ENCODE results near the gene GSTM4. TPM values are rescaled to one million over a fixed set of nuclear protein-coding genes. Genes with fewer than 3 reads are reported as not detected.

The GSTM4 gene
- total and polyA plus RNA-seq, 8 donors: 7.5 to 63.6 (median 24.2) TPM

- Histone ChIP-seq H3K4me1 (peaks cover 37 to 64% (median 58%) of the 10 kb centered on the region in 4 donors), H3K27ac (peak overlapping the region in 3 of 5 donors; percentile 53 to 68 (median 59)), H3K9me3 (no peaks in the 10 kb centered on the region), H3K36me3 (peaks cover 29 to 38% (median 31%) of the 10 kb centered on the region in 4 donors), H3K27me3 (no peaks in the 10 kb centered on the region), H3K4me3 (peak overlapping the region in 3 of 4 donors; percentile 5 to 22 (median 18))
- no peak for TF ChIP-seq CTCF (IDR thresholded peaks at IDR 0.05)
- no peak for TF ChIP-seq EP300 (IDR thresholded peaks at IDR 0.05)
- no peak for TF ChIP-seq POLR2AphosphoS5 (IDR thresholded peaks at IDR 0.05)
- no peak for TF ChIP-seq POLR2A (IDR thresholded peaks at IDR 0.05)
- WGBS, 5 donors: 64 to 76% (median 68%) methylated on average over 8 to 11 of the region's 11 CpGs
- peak in 1 of 2 donors; percentile 50 for DNase-seq
- intact Hi-C loops (cut with DNase I; ENCODE audit: low total_unique reads): no loop called here
These were observed 32.2 kb upstream of the GSTM4 start for GRCh38 chr1:109623601-109624161.

GRCh38 chr1:109624201-109625010 is 31.5 kb upstream of the GSTM4 start:
- 66 to 81% (median 77%) methylated on average over 10 to 17 of the region's 17 CpGs for WGBS, 5 donors
- no peak for TF ChIP-seq CTCF (IDR thresholded peaks at IDR 0.05)
- no peak for TF ChIP-seq EP300 (IDR thresholded peaks at IDR 0.05)
- no peak for TF ChIP-seq POLR2AphosphoS5 (IDR thresholded peaks at IDR 0.05)
- no peak for TF ChIP-seq POLR2A (IDR thresholded peaks at IDR 0.05)
- Histone ChIP-seq H3K4me1 (peaks cover 29 to 57% (median 51%) of the 10 kb centered on the region in 4 donors), H3K9me3 (no peaks in the 10 kb centered on the region), H3K27me3 (no peaks in the 10 kb centered on the region), H3K36me3 (peaks cover 36 to 45% (median 39%) of the 10 kb centered on the region in 4 donors), H3K4me3 (peak overlapping the region in 3 of 4 donors; percentile 5 to 22 (median 18)), H3K27ac (peak overlapping the region in 3 of 5 donors; percentile 53 to 68 (median 59))
- DNase-seq: no peak
- intact Hi-C loops (cut with DNase I; ENCODE audit: low total_unique reads): no loop called here

DNA sequence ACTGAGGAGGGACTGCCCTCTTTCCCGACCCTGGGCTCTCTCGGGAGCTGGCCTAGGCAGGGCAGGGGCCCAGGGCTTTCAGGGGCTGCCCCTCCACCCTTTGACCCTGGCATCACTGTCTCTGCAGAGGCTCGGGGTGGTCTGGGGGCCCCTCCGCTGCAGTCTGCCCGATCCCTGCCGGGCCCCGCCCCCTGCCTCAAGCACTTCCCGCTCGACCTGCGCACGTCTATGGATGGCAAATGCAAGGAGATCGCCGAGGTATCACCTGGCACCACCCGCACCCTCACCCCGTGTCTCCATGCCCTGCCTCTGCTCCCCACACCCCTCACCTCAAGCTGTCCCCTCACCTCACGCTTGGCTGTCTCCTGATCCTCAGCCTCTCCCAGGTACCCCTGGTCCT is 30.7 kb upstream of the GSTM4 start:
- Histone ChIP-seq H3K4me3 (no peak overlapping the region), H3K4me1 (peaks cover 27 to 54% (median 46%) of the 10 kb centered on the region in 4 donors), H3K27me3 (no peaks in the 10 kb centered on the region), H3K36me3 (peaks cover 44 to 53% (median 46%) of the 10 kb centered on the region in 4 donors), H3K27ac (peak overlapping the region in 3 of 5 donors; percentile 26 to 35 (median 32)), H3K9me3 (no peaks in the 10 kb centered on the region)
- intact Hi-C loops (cut with DNase I; ENCODE audit: low total_unique reads): no loop called here
- TF ChIP-seq POLR2AphosphoS5 (IDR thresholded peaks at IDR 0.05): no peak
- TF ChIP-seq EP300 (IDR thresholded peaks at IDR 0.05): no peak
- no peak for TF ChIP-seq CTCF (IDR thresholded peaks at IDR 0.05)
- no peak for DNase-seq
- 74 to 90% (median 85%) methylated on average over 16 of the region's 16 CpGs for WGBS, 5 donors

- H3K4me3 ChIP-seq: no peak overlapping the region
- intact Hi-C loops (cut with DNase I; ENCODE audit: low total_unique reads): no loop called here
- 76 to 87% (median 84%) methylated on average over 20 to 32 of the region's 32 CpGs for WGBS, 5 donors
- H3K27ac ChIP-seq: peak overlapping the region in 3 of 5 donors; percentile 26 to 35 (median 32)
- peaks cover 27 to 53% (median 43%) of the 10 kb centered on the region in 4 donors for H3K4me1 ChIP-seq
- H3K9me3 ChIP-seq: no peaks in the 10 kb centered on the region
- DNase-seq: peak in 1 of 2 donors; percentile 54
- H3K36me3 ChIP-seq: peaks cover 49 to 60% (median 51%) of the 10 kb centered on the region in 4 donors
- TF ChIP-seq POLR2A (IDR thresholded peaks at IDR 0.05): no peak
- no peak for TF ChIP-seq EP300 (IDR thresholded peaks at IDR 0.05)
- TF ChIP-seq POLR2AphosphoS5 (IDR thresholded peaks at IDR 0.05): no peak
- TF ChIP-seq CTCF (IDR thresholded peaks at IDR 0.05): no peak
- no peaks in the 10 kb centered on the region for H3K27me3 ChIP-seq
These were observed 30.0 kb upstream of the GSTM4 start for GRCh38 chr1:109625601-109626560.

All from stomach (tissue), 9 donors.